Hippocampal formation (tissue), 2 donors: ENCODE measurements around the gene AAK1.
"Not testable (repeated sequence)": the region's sequence is repeated elsewhere in the genome, so short reads cannot be mapped to it uniquely, and the experiment has no call there.

Experiments
- DNase-seq, 2 donors: peaks; one replicate each; lab custom pipeline; 2025; lab: John Stamatoyannopoulos, UW

AAK1 gene

DNA sequence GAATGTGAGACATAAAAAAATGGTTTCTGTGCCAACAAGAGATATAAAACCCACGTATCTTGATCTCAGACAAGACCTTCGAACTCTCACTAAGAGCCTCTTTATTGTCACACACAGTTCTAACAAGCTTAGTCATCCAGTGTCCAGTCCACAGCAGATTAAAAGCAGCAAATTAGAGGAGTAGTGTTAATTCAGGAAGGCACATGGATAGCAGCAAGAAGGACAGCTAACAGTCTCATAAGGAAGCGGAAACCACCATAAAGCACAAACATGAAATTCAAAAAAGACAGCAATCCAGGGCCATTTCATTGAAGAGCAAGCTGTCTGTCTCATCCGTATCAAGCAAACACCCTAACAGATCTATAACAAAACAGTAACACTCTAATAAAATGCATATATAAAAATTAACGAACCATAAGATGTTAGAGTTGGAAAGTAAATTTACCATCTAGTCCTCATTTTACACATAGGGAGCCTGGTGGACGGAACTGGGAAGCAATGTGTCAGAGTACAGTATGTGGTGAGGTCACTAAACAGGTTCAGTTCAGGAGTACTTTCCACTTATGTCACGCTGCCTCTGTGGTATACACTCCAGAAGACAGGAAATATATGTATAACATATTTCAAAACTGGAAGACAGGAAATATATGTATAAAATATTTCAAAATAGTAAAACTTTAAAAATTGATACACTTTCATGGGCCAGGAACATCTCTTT, 18.3 kb downstream of the AAK1 start:
- no peak for DNase-seq

DNA sequence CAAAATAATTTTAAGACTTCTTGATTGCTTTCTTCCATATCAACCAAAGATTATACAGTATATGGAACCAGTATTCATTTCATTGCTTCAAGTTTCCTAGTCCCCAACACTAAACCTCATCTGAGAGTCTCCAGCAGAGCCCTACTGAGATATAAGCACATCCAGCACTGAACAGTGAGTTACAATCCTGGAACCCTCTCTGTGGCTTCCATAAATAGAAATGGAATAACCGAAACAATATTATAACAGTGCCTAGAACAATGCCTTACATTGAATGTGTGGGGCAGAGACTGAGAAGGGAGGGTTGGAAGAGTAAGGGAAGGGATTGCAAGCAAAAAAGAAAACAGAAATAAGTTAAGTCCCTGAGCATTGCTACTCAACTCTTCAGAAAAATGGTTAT, 18.9 kb downstream of the AAK1 start:
- no peak for DNase-seq

GRCh38 chr2:69624131-69624530, 19.4 kb downstream of the AAK1 start:
- DNase-seq, result no peak

DNA sequence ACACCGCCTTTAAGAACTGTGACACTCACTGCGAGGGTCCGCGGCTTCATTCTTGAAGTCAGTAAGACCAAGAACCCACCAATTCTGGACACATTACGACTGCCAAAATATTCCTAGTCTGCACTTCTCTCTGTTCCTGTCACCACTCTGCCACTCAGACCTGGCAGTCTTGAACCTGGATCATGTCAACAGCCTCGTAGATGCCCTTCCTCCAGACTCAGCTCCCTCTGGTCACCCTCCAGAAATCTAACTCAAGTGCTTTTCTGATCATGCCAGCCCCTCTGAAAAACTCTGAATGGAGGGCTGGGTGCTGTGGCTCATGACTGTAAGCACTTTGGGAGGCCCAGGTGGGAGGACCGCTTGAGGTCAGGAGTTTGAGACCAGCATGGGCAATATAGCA, 20.3 kb downstream of the AAK1 start:
- no peak for DNase-seq

DNA sequence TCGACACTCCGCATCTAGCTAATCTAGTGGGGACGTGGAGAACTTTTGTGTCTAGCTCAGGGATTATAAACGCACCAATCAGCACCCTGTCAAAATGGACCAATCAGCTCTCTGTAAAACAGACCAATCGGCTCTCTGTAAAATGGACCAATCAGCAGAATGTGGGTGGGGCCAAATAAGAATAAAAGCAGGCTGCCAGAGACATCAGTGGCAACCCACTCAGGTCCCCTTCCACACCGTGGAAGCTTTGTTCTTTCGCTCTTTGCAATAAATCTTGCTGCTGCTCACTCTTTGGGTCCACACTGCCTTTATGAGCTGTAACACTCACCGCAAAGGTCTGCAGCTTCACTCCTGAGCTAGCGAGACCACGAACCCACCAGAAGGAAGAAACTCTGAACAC, 20.7 kb downstream of the AAK1 start:
- not testable (repeated sequence) for DNase-seq

DNA sequence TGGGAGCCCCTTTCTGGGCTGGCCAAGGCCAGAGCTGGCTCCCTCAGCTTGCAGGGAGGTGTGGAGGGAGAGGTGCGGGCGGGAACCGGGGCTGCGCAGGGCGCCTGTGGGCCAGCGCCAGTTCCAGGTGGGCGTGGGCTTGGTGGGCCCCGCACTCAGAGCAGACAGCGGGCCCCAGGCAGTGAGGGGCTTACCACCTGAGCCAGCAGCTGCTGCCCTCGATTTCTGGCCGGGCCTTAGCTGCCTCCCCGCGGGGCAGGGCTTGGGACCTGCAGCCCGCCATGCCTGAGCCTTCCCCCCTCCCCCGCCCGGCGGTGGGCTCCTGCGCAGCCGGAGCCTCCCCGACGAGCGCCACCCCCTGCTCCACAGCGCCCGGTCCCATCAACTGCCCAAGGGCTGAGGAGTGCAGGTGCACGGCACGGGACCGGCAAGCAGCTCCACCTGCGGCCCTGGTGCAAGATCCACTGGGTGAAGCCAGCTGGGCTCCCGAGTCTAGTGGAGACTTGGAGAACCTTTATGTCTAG, 21.5 kb downstream of the AAK1 start:
- DNase-seq, result not testable (repeated sequence)

- no peak for DNase-seq
These were observed 22.1 kb downstream of the AAK1 start for GRCh38 chr2:69621440-69621839.

GRCh38 chr2:69620870-69621269, 22.7 kb downstream of the AAK1 start:
- DNase-seq, result no peak

DNA sequence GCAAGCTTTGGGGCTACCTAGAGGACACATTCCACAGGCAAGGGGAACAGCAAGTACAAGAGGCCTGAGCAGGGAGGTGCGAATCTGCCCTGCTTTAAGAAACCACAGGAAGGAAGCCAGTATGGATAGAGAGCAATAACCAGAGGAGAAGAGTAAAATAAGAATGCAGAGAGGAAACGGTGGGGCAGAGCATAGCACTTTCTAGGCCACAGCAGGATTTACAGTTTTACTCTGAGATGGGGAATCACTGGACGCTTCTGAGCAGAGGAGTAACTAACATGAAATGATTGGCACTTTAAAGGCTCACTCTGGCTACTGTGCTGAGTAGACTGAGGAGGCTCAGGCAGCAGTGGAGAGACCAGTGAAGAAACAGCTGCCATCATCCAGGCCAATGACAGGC, 23.8 kb downstream of the AAK1 start:
- DNase-seq, result no peak

DNA sequence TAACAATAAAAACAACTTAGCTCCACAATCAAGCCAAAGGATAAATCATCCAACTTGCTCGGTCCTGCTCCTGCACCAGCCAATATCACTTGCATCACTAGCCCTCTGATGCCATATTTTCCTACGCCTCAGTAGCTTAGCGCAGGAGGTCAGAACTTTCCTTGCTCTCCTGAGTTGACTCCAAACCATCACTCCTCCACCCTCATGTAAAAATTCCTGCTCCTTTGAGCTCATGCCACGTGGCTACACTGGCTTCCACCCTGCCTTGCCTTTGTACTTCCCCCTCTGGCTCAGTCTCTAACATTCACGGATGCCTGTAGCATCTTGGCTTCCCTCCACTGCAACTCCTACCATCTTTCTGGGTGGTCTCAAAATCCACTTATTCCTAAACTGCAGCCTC, 25.2 kb downstream of the AAK1 start:
- DNase-seq, result no peak

DNA sequence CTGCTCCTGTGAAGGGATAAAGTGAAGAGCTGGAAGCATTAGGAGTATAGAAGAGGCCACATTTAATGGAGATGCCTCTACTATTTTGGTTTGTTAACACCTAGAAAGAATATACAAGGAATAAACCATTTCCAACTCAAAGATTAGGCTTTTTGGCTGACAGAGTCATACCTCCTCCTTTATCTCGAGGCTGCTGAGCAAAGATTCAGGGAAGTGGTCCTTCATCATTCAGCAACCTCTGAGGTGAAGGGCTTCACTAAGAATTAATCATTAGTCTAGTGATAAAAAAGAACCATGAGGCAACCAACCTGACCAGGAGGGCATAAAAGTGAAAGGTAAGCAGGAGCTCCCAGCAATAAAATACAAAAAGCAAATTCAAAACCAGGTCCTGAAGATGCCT, 25.8 kb downstream of the AAK1 start:
- no peak for DNase-seq

DNA sequence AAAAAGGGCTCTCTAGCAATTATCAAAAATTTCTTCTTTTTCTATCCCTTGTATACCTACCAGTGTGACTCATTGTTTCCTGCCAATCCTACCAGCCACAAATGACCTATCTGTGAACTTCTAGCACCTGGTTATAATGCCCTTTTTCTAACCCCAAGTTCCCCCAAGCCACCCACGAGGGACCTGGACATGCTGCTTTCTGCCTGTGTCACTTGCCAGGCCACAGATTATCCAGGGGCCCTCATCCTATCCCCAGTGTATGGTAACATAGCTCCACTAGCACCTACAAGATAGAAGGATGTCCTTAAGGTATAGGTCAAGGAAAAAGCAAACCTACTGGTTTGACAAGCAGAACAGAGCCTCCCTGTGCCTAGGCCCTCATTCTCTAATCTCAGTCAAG, 26.8 kb downstream of the AAK1 start:
- no peak for DNase-seq

GRCh38 chr2:69615969-69616368, 27.6 kb downstream of the AAK1 start:
- no peak for DNase-seq

- DNase-seq, result no peak
These were observed 28.4 kb downstream of the AAK1 start for GRCh38 chr2:69615078-69615625.

DNA sequence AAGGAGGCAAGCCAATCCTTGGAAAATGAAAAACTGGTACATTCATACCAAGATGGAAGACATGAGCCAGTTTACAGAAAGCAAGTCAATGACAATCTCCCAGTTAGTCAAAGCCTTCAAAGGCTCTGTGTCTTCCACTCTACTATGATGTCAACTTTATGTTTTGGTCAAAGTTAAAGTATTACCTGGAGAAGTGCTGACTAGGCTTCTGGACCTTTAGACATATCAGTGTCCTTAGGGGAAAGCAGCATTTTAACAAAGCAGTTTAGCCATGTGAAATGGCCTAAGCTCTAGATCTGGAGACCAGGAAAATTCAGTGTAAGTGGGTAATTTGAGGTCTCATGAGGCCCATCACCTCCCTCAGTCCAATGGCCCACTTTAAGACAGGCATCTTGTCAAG, 30.8 kb downstream of the AAK1 start:
- DNase-seq, result no peak

DNA sequence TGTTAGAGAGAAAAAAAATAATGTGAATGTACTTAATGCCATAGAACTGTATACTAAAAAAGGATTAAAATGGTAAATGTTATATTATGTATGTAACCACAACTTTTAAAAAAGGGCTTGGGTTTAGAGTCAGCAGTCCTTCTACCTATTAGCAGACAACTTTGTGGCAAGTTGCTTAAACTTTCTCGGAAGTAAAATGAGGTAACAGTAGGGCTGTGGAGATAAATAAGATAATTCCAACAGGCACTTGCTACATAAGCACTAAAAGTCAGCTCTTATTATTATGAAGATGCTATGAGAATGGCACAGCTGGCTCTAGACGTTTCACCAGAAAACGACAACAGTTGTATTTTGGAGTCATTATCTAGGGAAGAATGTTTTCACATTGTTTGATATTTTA, 31.3 kb downstream of the AAK1 start:
- DNase-seq, result no peak

- DNase-seq, result no peak
These were observed 35.4 kb downstream of the AAK1 start for GRCh38 chr2:69608109-69608508.

DNA sequence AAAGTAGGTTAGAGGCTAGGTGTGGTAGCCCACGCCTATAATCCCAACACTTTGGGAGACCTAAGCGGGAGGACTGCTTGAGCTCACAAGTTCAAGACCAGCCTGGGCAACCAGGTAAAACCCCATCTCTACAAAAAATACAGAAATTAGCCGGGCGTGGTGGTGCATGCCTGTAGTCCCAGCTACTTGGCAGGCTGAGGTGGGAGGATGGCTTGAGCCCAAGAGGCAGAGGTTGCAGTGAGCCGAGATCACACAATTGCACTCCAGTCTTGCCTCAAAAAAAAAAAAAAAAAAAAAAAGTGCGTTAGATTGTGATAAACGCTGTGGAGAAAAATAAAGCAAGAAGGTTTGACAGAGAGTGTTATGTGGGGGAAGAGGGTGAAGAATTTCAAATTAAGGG, 36.8 kb downstream of the AAK1 start:
- not testable (repeated sequence) for DNase-seq

DNA sequence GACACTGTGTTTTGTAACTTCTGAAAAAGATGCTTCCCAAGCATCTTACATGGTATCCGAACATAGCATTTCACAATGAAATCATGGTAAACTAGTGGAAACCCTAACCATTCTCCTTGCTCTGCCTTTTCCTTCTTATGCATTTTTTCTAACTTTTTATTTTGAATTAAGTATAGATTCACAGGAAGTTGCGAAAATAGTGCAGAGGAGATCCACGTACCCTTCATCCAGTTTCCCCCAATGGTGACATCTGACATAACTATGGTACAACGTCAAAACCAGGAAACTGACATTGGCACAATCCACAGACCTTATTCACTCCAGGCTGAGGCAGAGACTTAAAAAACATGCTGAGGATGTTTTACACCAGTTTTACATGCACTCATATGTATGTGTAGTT, 38.3 kb downstream of the AAK1 start:
- DNase-seq, result no peak

- no peak for DNase-seq
These were observed 38.7 kb downstream of the AAK1 start for GRCh38 chr2:69604836-69605235.

DNA sequence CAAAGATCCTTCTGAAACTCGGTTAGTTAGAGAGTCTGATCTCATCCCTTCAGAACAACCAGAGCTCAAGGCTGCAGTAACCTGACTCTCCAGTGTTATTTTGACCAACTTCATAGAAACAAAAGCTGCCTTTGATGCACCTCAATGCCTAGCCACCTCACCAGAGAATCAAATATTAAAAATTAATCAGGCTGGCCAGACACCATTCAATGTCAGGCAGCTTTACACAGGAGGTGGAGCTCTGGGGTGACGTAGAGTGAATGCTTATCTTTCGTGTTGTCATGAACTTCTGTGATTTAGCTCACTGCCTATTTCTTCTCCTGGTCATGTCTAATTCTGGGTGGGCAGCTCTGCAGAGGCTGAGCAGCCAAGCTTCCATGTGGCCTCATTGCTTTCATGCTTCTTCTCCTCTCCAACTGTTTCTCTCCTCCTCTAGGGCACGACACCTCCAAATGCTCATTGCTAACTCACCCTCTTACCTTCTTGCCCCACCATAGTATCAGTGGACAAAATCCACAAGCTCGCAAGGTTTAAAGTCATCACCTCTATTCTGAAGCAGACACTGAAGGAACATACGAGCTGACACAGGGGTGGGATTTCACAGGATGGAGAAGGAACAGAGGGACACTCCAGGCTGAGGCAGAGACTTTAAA, 39.4 kb downstream of the AAK1 start:
- DNase-seq, result no peak

DNA sequence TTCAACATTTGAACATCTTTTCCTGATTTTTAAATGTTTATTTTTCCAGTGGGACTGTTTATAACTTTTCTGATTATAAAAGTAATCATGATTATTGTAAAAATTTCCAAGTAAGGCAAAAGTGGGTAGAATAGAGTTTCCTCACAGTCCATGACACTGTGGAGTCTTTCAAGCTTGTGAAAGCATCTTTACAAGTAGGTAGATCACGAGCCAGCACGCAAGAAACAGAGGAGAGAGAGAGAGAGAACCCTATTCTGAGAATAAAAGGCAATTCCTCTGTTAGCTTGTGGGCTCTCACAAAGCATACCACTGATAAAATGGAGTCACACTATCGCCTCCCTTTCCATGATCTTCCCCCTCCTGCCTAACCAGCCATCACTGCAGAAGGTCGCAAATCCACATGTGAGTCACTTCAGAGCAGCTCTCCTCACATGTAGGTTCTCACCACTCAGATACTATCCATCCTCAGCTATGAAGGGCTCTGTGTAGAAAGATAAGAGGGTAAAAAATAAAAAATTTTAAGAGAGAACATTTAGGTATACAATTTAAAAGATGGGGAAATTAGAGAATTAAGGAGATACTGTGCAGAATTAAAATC, 40.3 kb downstream of the AAK1 start:
- no peak for DNase-seq

DNA sequence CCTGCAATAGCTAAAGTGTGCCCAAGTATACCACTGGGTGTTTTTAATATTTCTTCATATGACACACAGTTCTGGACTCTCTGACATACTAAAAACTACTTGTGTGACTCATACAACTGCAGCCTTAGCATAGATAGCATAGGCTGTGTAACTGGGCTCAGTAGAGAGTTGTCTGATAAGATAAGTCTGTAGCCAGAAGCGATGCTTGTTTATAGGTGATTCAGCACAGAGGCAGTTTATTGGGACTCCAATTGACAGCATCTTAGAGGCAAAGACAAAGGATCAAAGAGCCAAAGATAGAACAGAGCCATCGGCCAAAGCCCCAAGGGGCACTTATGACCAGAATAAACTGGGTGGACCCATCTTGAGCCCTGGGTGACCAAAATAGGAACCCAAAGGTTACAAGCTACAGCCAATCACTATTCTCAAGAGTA, 42.3 kb downstream of the AAK1 start:
- DNase-seq, result no peak
